Measurements from ENCODE around the gene SMIM14.

DNA sequence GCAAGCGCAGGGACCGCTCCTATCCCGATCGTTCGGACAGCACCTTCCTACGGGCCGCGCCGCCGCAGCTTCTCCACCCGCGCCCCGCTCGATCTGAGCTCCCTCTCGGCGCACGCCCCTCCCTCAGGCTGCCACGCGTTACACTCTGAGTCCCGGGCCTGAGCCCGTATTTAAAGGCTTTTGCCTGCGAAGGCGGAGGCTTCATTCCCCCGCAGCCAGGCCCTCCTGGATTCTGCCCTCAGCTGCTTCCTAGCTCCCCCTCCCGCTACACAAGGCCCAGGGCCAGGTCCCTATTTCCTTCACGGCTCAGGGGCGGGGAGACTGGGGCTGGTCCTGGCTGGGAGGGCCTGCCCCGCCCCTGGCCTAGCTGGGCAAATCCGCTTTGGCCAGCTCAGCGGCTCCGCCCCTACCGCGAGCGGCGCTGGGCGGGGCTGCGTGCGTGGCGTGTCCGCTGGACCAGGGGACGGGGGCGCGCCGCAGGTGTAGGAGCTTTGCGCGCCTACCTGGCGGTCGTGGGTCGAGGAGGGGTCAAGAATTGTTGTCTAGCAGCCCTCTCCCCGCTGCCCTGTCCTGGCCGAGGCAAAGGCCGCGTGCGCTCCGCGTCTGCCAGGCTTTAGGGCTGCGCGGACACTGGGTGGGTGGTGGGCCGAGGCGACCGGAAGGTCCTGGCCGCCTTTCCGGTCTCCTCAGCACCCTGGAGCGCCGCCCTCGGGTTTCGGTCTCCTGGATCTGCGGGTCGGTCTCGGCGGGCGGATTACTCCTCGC, 111.2 kb downstream of the SMIM14 start, which contains the start of gene UGDH:
- TF ChIP-seq CTCF (IDR thresholded peaks at IDR 0.05) (peak in 1 of 3 experiments; percentile 8), POLR2A (IDR thresholded peaks at IDR 0.05) (peak; percentile 73)
